GM12878 (cell line): ENCODE measurements around the gene ACADVL.

Experiments
- CHD2 ChIP-seq: IDR thresholded peaks from 2 replicates; pipeline ENCODE4 v1.6.1; 2011; ENCODE audit warnings: low read depth, low read length, improper control_type of control experiment, borderline replicate concordance
- EZH2 ChIP-seq: IDR thresholded peaks from 2 replicates; pipeline ENCODE4 v1.6.1; 2012; ENCODE audit warnings: low read depth, mild to moderate bottlenecking, control low read depth, inconsistent platforms, low read length, borderline replicate concordance; ENCODE audit not compliant: control insufficient read depth
- LARP7 ChIP-seq: fragments of 450-650 bp; IDR thresholded peaks from 2 replicates; pipeline ENCODE4 v1.6.1; 2017; ENCODE audit warnings: mild to moderate bottlenecking
- POLR2A ChIP-seq: IDR thresholded peaks from 2 replicates; pipeline ENCODE4 v1.6.1; 2011; ENCODE audit warnings: low read depth, mild to moderate bottlenecking, low read length
- POLR2AphosphoS5 ChIP-seq: IDR thresholded peaks from 2 replicates; pipeline ENCODE4 v1.6.1; 2011; ENCODE audit warnings: mild to moderate bottlenecking, low read length, inconsistent platforms
- SMARCA5 ChIP-seq: fragments of 450-650 bp; IDR thresholded peaks from 2 replicates; pipeline ENCODE4 v1.6.1; 2017; ENCODE audit warnings: mild to moderate bottlenecking
- SP1 ChIP-seq: IDR thresholded peaks from one replicate; pipeline ENCODE4 v1.6.1; 2011; ENCODE audit warnings: low read depth, low read length
- TCF12 ChIP-seq: IDR thresholded peaks from 2 replicates; pipeline ENCODE4 v1.6.1; 2011; ENCODE audit warnings: low read depth, mild to moderate bottlenecking, low read length
- TCF7 ChIP-seq: IDR thresholded peaks from 2 replicates; pipeline ENCODE4 v1.6.1; 2014; ENCODE audit warnings: antibody characterized with exemption, borderline replicate concordance
- TF ChIP-seq, protein P1 (sequence below), 3 experiments: IDR thresholded peaks in 2 of 3; conservative IDR thresholded peaks in 1 of 3; 2 replicates each; pipeline ENCODE4 v1.5.1; 2011; ENCODE audit warnings: low read depth in 3 of 3, low read length in 3 of 3, mild to moderate bottlenecking in 3 of 3, control low read depth in 2 of 3, moderate library complexity in 2 of 3, inconsistent platforms in 1 of 3, mixed read lengths in 1 of 3; ENCODE audit not compliant: control insufficient read depth in 2 of 3, insufficient read depth in 1 of 3; ENCODE audit errors: extremely low read depth in 1 of 3

DNA sequence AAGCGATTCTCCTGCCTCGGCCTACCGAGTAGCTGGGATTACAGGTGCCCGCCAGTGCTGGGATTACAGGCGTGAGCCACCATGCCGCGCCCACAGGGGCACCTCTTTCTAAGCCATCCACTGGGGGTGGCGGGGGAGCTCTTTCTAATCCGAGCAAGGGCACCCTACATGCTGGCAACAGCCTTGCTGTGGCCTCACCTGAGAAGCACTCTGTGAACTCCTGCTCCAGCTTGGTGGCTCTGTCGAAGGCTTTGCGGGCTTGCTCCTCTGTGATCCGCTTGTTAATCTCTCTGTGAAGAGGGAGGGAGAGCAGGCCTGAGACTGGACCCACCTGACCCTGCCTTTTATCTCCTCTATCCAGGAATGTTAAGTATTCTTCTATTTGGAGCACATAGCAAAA lies 28.7 kb upstream of the ACADVL start:
- TF ChIP-seq POLR2A (no peak), TCF7 (no peak), SP1 (no peak), EZH2 (no peak), CHD2 (no peak), POLR2AphosphoS5 (no peak), TCF12 (no peak), SMARCA5 (no peak), LARP7 (no peak)
- TF ChIP-seq, protein P1, sequence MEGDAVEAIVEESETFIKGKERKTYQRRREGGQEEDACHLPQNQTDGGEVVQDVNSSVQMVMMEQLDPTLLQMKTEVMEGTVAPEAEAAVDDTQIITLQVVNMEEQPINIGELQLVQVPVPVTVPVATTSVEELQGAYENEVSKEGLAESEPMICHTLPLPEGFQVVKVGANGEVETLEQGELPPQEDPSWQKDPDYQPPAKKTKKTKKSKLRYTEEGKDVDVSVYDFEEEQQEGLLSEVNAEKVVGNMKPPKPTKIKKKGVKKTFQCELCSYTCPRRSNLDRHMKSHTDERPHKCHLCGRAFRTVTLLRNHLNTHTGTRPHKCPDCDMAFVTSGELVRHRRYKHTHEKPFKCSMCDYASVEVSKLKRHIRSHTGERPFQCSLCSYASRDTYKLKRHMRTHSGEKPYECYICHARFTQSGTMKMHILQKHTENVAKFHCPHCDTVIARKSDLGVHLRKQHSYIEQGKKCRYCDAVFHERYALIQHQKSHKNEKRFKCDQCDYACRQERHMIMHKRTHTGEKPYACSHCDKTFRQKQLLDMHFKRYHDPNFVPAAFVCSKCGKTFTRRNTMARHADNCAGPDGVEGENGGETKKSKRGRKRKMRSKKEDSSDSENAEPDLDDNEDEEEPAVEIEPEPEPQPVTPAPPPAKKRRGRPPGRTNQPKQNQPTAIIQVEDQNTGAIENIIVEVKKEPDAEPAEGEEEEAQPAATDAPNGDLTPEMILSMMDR (IDR thresholded peaks at IDR 0.05 in 2 of 3, conservative IDR thresholded peaks at IDR 0.05 in 1 of 3; ENCODE audit: control insufficient read depth in 2 of 3, extremely low read depth in 1 of 3, insufficient read depth in 1 of 3, low read depth in 3 of 3, low read length in 3 of 3): no peak
